ENCODE measurements around the gene OR13C4. TPM values are rescaled to one million over a fixed set of nuclear protein-coding genes. Genes with fewer than 3 reads are reported as not detected.

Gene OR13C4
- total RNA-seq = not detected in 2 replicates

GRCh38 chr9:104527109-104527508 is at the start of gene OR13C4:
Gene OR13C4, minus strand, starts transcription at chr9:104527209. Its CDS starts 0 bp downstream, at chr9:104527209.

GRCh38 chr9:104568868-104569267 is 41.9 kb upstream of the OR13C4 start, which contains the start of gene OR13C8:
Gene OR13C8, plus strand, starts transcription at chr9:104569168. Its CDS starts 0 bp downstream, at chr9:104569168.

GRCh38 chr9:104536756-104537155 is 9.7 kb upstream of the OR13C4 start, which contains the start of gene OR13C3:
Gene OR13C3, minus strand, starts transcription at chr9:104536856. Its CDS starts 133 bp downstream, at chr9:104536723.

GRCh38 chr9:104503963-104504362 is 23.0 kb downstream of the OR13C4 start, which contains the start of gene OR13F1:
Gene OR13F1, plus strand, starts transcription at chr9:104504263. Its CDS starts 0 bp downstream, at chr9:104504263.

Other genes with a start within 250 kb of the OR13C4 start
- not detected in 2 replicates for gene OR13F1, start 22.9 kb downstream of the OR13C4 start, total RNA-seq
- gene OR13C3, start 9.6 kb upstream of the OR13C4 start, total RNA-seq = not detected in 2 replicates
- gene OR13C8, start 42.0 kb upstream of the OR13C4 start, total RNA-seq = not detected in 2 replicates
- gene OR13C5, start 72.2 kb upstream of the OR13C4 start, total RNA-seq = not detected in 2 replicates
- gene OR13C2, start 78.4 kb upstream of the OR13C4 start, total RNA-seq = not detected in 2 replicates
- gene OR13C9, start 91.0 kb upstream of the OR13C4 start, total RNA-seq = not detected in 2 replicates
- gene OR13D1, start 167.3 kb upstream of the OR13C4 start, total RNA-seq = not detected in 2 replicates
- 34.8 and 53.3 TPM in 2 replicates for gene NIPSNAP3A, start 220.5 kb upstream of the OR13C4 start, total RNA-seq
- 0.32 and 4.5 TPM in 2 replicates for gene NIPSNAP3B, start 236.9 kb upstream of the OR13C4 start, total RNA-seq

Measured in cardiac atrium fibroblast (primary cell).